CD14-positive monocyte (primary cell): ENCODE data around the gene BCL2L2. TPM values are rescaled to one million over a fixed set of nuclear protein-coding genes. Genes with fewer than 3 reads are reported as not detected.

Source experiments
- DNase-seq, 3 donors: peaks; one replicate each; pipeline ENCODE4 v3.0.0-alpha.2; 2011 to 2022
- H2AFZ ChIP-seq: 2 replicates; pipeline ENCODE4 v1.6.0; 2012; ENCODE audit warnings: mild to moderate bottlenecking, low read depth, low read length, inconsistent platforms; ENCODE audit not compliant: insufficient read depth, poor library complexity, severe bottlenecking
- H3K27ac ChIP-seq, 2 donors: 1 replicate in 1 of 2; 2 replicates in 1 of 2; pipeline ENCODE4 v1.5.1; 2012 to 2013; ENCODE audit warnings: low read length in 2 of 2, control low read depth in 1 of 2, inconsistent platforms in 1 of 2, low read depth in 1 of 2, mild to moderate bottlenecking in 1 of 2
- H3K27me3 ChIP-seq, 2 donors: one replicate each; pipeline versions ENCODE4 v1.6.0 to v1.6.1; 2011 to 2013; ENCODE audit warnings: low read length in 2 of 2; ENCODE audit not compliant: control insufficient read depth in 2 of 2, insufficient read depth in 2 of 2
- H3K36me3 ChIP-seq, 2 donors: replicated peaks in 1 of 2; 1 replicate in 1 of 2; 2 replicates in 1 of 2; pipeline versions ENCODE4 v1.5.1 to v1.6.1; 2012 to 2013; ENCODE audit warnings: low read length in 2 of 2, control low read depth in 1 of 2, inconsistent platforms in 1 of 2, mild to moderate bottlenecking in 1 of 2; ENCODE audit not compliant: insufficient read depth in 2 of 2, control insufficient read depth in 1 of 2
- H3K4me1 ChIP-seq, 2 donors: 1 replicate in 1 of 2; 2 replicates in 1 of 2; pipeline versions ENCODE4 v1.5.1 to v1.6.1; 2012 to 2013; ENCODE audit warnings: low read length in 2 of 2, control low read depth in 1 of 2, inconsistent platforms in 1 of 2, mild to moderate bottlenecking in 1 of 2, moderate library complexity in 1 of 2; ENCODE audit not compliant: insufficient read depth in 2 of 2, control insufficient read depth in 1 of 2
- H3K4me2 ChIP-seq: replicated peaks from 2 replicates; pipeline ENCODE3; 2012; ENCODE audit warnings: low read length, moderate library complexity, mild to moderate bottlenecking; ENCODE audit not compliant: poor library complexity, severe bottlenecking; ENCODE audit errors: extremely low read depth
- H3K4me3 ChIP-seq, 3 experiments: fragments of 200-600 bp in 1 of 3; sonication (generic) in 1 of 3; replicated peaks in 1 of 3; 1 replicate in 2 of 3; 2 replicates in 1 of 3; pipeline ENCODE4 v1.5.1; 2011 to 2013; ENCODE audit warnings: low read length in 3 of 3, mild to moderate bottlenecking in 3 of 3, control low read depth in 2 of 3, low read depth in 2 of 3, inconsistent platforms in 1 of 3, moderate library complexity in 1 of 3
- H3K79me2 ChIP-seq: 2 replicates; pipeline ENCODE4 v1.6.0; 2012; ENCODE audit warnings: mild to moderate bottlenecking, control low read depth, inconsistent platforms, low read length, moderate library complexity; ENCODE audit not compliant: insufficient read depth
- H3K9ac ChIP-seq: 2 replicates; pipeline ENCODE4 v1.6.0; 2017; ENCODE audit warnings: low read length, mild to moderate bottlenecking; ENCODE audit not compliant: insufficient read depth, poor library complexity, severe bottlenecking
- H3K9me3 ChIP-seq, 2 donors: replicated peaks in 1 of 2; 1 replicate in 1 of 2; 2 replicates in 1 of 2; pipeline versions ENCODE4 v1.5.1 to v1.6.1; 2012 to 2013; ENCODE audit warnings: low read length in 2 of 2, control low read depth in 1 of 2; ENCODE audit not compliant: control insufficient read depth in 1 of 2, insufficient read depth in 1 of 2
- H4K20me1 ChIP-seq: 2 replicates; pipeline ENCODE4 v1.6.0; 2012; ENCODE audit warnings: mild to moderate bottlenecking, low read length, control low read depth, moderate library complexity; ENCODE audit not compliant: insufficient read depth
- H3K27ac Mint-ChIP-seq, 7 donors: one replicate each; pipeline ENCODE4 v1.8.0; 2020; ENCODE audit warnings: mild to moderate bottlenecking in 7 of 7, mixed read lengths in 7 of 7, moderate library complexity in 6 of 7, inconsistent platforms in 2 of 7
- H3K27me3 Mint-ChIP-seq, 3 donors: one replicate each; pipeline ENCODE4 v1.8.0; 2021 to 2022; ENCODE audit warnings: low read depth in 3 of 3, mild to moderate bottlenecking in 3 of 3, mixed read lengths in 3 of 3, moderate library complexity in 3 of 3, inconsistent platforms in 1 of 3
- H3K36me3 Mint-ChIP-seq, 2 donors: one replicate each; pipeline ENCODE4 v1.8.0; 2020; ENCODE audit warnings: mixed read lengths in 2 of 2, inconsistent platforms in 1 of 2, mild to moderate bottlenecking in 1 of 2
- H3K4me1 Mint-ChIP-seq: one replicate; pipeline ENCODE4 v1.8.0; 2020; ENCODE audit warnings: mild to moderate bottlenecking, mixed read lengths
- H3K4me3 Mint-ChIP-seq, 2 donors: one replicate each; pipeline ENCODE4 v1.8.0; 2020; ENCODE audit warnings: mild to moderate bottlenecking in 2 of 2, mixed read lengths in 2 of 2, moderate library complexity in 1 of 2
- H3K9me3 Mint-ChIP-seq, 7 donors: one replicate each; pipeline ENCODE4 v1.8.0; 2020 to 2022; ENCODE audit warnings: mixed read lengths in 7 of 7, mild to moderate bottlenecking in 6 of 7, moderate library complexity in 6 of 7, inconsistent platforms in 2 of 7
- WGBS: methylation state at CpG from one replicate; pipeline ENCODE4 v1.1.5; 2013; ENCODE audit warnings: missing lambda C conversion rate; ENCODE audit not compliant: insufficient coverage; 5-methylcytosine and 5-hydroxymethylcytosine counted together
- intact Hi-C, 2 donors: fragments of 100-400 bp; cut with micrococcal nuclease; formaldehyde crosslinking; loops; one replicate each; pipeline versions ENCODE4 v1.15.0 to v1.15.1; 2023
- polyA minus RNA-seq: library from RNA; depleted of rRNA, polyadenylated mRNA; stranded (reverse); fragments of >200 nt; gene quantifications from 2 replicates; pipeline ENCODE4 v1.2.3, GENCODE V29; 2012
- polyA plus RNA-seq, 3 donors: library from polyadenylated mRNA; depleted of rRNA in 1 of 3; unstranded in 2 of 3; stranded (reverse) in 1 of 3; fragments of 300-500 nt in 2 of 3; fragments of >200 nt in 1 of 3; fragmentation: Illumina TruSeq in 2 of 3; gene quantifications; 1 replicate in 2 of 3; 2 replicates in 1 of 3; pipeline ENCODE4 v1.2.3, GENCODE V29; 2012 to 2021
- total RNA-seq, 12 experiments: library from RNA in 1 of 12; stranded (reverse) in 1 of 12; fragments of 120-200 nt in 1 of 12; gene quantifications; one replicate each; pipeline ENCODE4 v1.2.4 and lab custom pipeline; 2013 to 2026; ENCODE audit warnings: mixed read lengths in 6 of 12, inconsistent platforms in 1 of 12
- TF ChIP-seq, protein P1 (sequence below): fragments of 200-600 bp; IDR thresholded peaks from one replicate; pipeline ENCODE4 v1.8.0; 2022; ENCODE audit warnings: antibody characterized with exemption, mild to moderate bottlenecking

The BCL2L2 gene, protein sequence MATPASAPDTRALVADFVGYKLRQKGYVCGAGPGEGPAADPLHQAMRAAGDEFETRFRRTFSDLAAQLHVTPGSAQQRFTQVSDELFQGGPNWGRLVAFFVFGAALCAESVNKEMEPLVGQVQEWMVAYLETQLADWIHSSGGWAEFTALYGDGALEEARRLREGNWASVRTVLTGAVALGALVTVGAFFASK
- 8.0 TPM for total RNA-seq (2013)
- polyA plus RNA-seq (10 to 100 TPM in 1 of 3 donors, 1 to 10 TPM in 1, under 1 TPM in 1; 0.90 to 23.7 (median 1.4) TPM), polyA minus RNA-seq (2.8 and 3.1 TPM in 2 replicates), total RNA-seq (lab: John Stamatoyannopoulos, UW) (3.8 to 21.5 (median 19.3) reads per million in 11 experiments)

DNA sequence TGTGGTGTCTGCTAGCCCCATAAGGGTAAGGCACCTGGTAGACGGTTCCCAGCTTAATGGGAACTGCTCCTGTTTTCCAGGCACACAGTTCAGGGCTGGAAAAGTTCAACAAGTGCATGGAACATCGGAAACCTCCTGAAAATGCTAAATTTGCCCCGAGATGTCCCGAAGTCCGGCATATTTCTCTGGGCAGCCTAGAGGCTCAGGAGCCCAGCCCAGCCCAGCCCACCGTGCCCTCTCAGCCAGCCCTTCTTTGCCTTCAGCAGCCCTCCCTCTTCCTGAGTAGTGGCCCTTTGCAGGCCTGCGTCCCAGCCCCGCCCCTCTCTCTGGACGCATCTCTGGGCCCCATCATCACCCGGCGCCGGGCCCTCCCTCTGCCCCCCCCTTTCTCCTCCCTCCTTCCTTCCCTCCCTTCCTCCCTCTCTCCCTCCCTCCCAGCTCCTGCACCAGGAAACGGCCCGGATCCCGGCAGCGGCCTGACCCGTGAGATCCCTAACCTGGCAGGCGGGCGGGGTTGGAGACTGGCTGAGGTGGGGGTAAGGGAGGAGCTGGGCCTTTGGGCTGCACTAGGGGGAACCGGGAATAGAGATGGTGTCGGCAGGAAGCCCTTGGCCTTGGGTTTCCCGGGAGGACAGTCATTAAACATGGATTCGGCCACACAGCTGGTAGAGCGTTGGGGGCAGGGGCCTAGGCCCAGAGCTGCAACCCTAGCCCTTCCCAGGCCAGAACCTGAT lies at the start of gene BCL2L2:
TSS of gene BCL2L2 (plus strand) at position 422 of the 734 bp plus-strand sequence. CDS start 935 bp downstream, outside the sequence.
- peak within 1 kb of the TSS; percentile 76 to 89 for H3K27ac ChIP-seq
- TF ChIP-seq, protein P1, sequence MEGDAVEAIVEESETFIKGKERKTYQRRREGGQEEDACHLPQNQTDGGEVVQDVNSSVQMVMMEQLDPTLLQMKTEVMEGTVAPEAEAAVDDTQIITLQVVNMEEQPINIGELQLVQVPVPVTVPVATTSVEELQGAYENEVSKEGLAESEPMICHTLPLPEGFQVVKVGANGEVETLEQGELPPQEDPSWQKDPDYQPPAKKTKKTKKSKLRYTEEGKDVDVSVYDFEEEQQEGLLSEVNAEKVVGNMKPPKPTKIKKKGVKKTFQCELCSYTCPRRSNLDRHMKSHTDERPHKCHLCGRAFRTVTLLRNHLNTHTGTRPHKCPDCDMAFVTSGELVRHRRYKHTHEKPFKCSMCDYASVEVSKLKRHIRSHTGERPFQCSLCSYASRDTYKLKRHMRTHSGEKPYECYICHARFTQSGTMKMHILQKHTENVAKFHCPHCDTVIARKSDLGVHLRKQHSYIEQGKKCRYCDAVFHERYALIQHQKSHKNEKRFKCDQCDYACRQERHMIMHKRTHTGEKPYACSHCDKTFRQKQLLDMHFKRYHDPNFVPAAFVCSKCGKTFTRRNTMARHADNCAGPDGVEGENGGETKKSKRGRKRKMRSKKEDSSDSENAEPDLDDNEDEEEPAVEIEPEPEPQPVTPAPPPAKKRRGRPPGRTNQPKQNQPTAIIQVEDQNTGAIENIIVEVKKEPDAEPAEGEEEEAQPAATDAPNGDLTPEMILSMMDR: no peak
- peak; percentile 57 to 70 (median 65) for DNase-seq
- Mint-ChIP-seq H3K4me3 (peak within 1 kb of the TSS; percentile 82 to 92), H3K9me3 (no peaks in the 10 kb centered on the region), H3K27me3 (no peaks in the 10 kb centered on the region), H3K4me1 (peaks cover 49% of the 10 kb centered on the region), H3K36me3 (peaks cover 14 to 26% of the 10 kb centered on the region in 2 donors), H3K27ac (peak within 1 kb of the TSS; percentile 76 to 92 (median 89))
- peak within 1 kb of the TSS; percentile 39 to 92 (median 90) for H3K4me3 ChIP-seq
- no peaks in the 10 kb centered on the region for H4K20me1 ChIP-seq
- H3K4me2 ChIP-seq: peak within 1 kb of the TSS; percentile 89
- 0% methylated on average over 14 of the region's 24 CpGs for WGBS
- peak within 1 kb of the TSS; percentile 98 for H2AFZ ChIP-seq
- H3K27me3 ChIP-seq: no peaks in the 10 kb centered on the region
- no peaks in the 10 kb centered on the region for H3K9me3 ChIP-seq
- peaks cover 50% of the 10 kb centered on the region for H3K79me2 ChIP-seq
- intact Hi-C loops: loop anchor here (2.0 to 10.0 kb wide), 2 partner anchors 14 to 722 kb away; partner anchors contain the start of genes DAD1 (in 1 of the 2) and PABPN1 (in 1 of the 2)
- peak within 1 kb of the TSS; percentile 80 for H3K9ac ChIP-seq
- peaks cover 31 to 54% of the 10 kb centered on the region in 2 donors for H3K4me1 ChIP-seq
- peaks cover 21 to 36% of the 10 kb centered on the region in 2 donors for H3K36me3 ChIP-seq

DNA sequence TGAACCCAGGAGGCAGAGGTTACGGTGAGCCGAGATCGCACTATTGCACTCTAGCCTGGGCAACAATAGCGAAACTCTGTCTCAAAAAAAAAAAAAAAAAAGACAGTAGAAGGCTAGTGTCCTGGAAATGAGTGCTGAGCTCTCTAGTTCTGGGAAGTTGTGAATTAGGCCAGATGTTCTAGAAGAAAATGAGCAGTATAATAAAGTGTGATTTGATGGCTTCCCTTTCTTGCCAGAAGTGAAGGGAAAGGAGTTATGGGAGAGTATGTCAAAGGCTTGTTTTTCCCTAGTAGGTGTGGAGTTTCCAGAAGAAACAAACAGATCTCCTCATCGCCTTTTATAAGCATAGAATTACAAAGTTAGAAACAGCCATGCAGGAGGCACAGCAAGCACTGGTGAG lies 48.4 kb upstream of the BCL2L2 start:
- Histone ChIP-seq H3K9me3 (no peaks in the 10 kb centered on the region), H3K4me3 (no peak overlapping the region), H4K20me1 (no peaks in the 10 kb centered on the region), H3K27ac (no peak overlapping the region), H3K36me3 (no peaks in the 10 kb centered on the region), H3K4me1 (peaks cover 0 to 1% of the 10 kb centered on the region in 2 donors), H2AFZ (no peak overlapping the region), H3K4me2 (no peak overlapping the region), H3K79me2 (no peaks in the 10 kb centered on the region), H3K27me3 (peaks cover 0 to 7% of the 10 kb centered on the region in 2 donors), H3K9ac (no peak overlapping the region)
- Mint-ChIP-seq H3K27ac (no peak overlapping the region), H3K36me3 (no peaks in the 10 kb centered on the region), H3K4me1 (peaks cover 5% of the 10 kb centered on the region), H3K9me3 (peaks cover 0 to 2% (median 0%) of the 10 kb centered on the region in 7 donors), H3K27me3 (peaks cover 3 to 10% (median 8%) of the 10 kb centered on the region in 3 donors), H3K4me3 (no peak overlapping the region)
- intact Hi-C loops: no loop called here
- DNase-seq: no peak
- 97% methylated on average over 4 of the region's 5 CpGs for WGBS
- TF ChIP-seq, protein P1: no peak
